Measurements from ENCODE around the gene CCNQ. TPM values are rescaled to one million over a fixed set of nuclear protein-coding genes. Genes with fewer than 3 reads are reported as not detected.

CCNQ gene
- total RNA-seq, 1 experiment from 2014 or later: 43.7 TPM

DNA sequence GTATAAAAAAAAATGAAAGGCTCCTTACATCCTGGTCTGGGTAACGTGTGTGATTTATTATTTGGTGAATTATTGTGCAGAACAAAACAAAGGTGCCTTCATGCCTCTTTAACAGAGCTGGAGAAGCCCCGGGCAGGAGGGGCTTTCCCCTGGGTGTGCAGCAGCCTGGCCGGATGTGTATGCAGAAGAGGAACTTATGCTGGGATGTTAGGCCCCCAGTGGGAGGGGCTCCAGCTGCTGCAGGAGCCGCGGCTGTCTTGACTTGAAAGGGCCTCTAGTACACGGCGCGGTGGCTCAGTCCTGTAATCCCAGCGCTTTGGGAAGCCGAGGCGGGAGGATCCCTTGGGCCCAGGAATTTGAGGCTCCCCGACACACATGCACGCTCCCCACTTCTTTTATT lies 16.0 kb downstream of the CCNQ start:
- in situ Hi-C loops (cut with HindIII; ENCODE audit: low sequenced_read_pairs): no loop called here
- no peak for DNase-seq (ENCODE audit: low spot score)

DNA sequence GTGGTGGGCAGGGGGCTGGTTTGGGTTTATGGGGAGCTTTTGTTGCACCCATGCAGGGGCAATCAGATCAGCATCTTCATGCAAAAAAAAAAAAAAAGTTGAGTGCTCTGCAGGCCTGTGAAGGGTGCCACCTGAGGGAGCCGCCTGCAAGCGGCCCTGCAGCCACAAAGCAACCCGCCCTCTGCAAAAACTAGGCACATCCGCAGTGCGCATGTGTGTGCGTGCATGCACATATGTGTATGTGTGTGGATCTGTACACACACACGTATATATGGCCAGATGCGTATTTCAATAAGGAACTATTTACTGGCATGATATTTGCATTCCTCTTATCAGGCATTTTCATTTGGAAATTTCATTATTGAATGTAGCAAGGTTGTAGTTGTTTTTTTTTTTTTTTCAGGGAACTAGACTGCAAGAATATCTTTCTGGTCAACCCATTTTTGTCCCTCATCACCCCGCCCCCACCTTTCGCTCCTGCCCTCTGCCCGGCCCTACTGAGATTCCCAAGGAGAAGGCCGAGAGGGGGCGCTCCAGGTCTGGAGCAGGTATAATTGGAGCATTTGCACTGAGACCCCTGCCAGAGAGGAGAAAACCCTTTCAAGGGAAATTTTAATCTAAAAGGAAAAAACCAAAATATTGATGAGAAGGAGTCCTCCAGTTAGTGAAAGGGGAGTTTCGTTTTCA lies 18.1 kb downstream of the CCNQ start:
- in situ Hi-C loops (cut with HindIII; ENCODE audit: low sequenced_read_pairs): no loop called here
- no peak for DNase-seq (ENCODE audit: low spot score)

- DNase-seq (ENCODE audit: low spot score): no peak
- in situ Hi-C loops (cut with HindIII; ENCODE audit: low sequenced_read_pairs): no loop called here
These were observed 20.1 kb downstream of the CCNQ start for GRCh38 chrX:153578889-153579288.

DNA sequence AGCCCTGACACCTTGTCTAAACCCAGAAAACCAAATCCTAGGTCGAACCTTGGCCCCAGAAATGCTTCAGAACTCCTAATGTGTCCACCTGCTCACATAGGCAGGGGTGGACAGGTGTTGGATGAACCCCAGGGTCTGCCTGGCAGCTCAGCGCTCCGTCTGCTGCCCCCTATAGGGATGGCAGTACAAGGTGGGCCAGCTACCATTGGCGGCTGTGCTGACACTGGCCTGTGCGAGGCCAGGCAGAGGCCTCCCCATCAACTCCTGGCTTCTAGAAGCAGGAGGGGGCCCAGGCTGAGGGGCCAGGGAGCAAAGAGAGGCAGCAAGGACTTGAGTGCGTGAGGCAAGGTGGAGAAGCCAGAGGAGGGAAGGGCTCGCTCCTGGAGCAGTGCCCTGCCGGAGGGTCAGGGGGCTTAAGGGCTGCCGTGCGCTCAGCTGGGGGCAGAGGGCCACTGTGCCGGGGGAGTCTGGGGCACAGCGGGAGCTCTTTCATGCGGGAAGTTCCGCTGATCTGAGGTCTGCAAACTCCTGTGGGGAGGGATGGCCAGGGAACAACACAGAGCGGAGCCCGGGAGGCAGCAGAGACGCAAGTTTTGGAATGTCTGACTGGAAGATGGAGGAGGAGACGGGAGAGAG lies 20.6 kb downstream of the CCNQ start:
- DNase-seq (ENCODE audit: low spot score): no peak
- in situ Hi-C loops (cut with HindIII; ENCODE audit: low sequenced_read_pairs): no loop called here

- in situ Hi-C loops (cut with HindIII; ENCODE audit: low sequenced_read_pairs): no loop called here
- DNase-seq (ENCODE audit: low spot score): no peak
These were observed 22.0 kb downstream of the CCNQ start for GRCh38 chrX:153576961-153577360.

- in situ Hi-C loops (cut with HindIII; ENCODE audit: low sequenced_read_pairs): no loop called here
- DNase-seq (ENCODE audit: low spot score): no peak
These were observed 22.6 kb downstream of the CCNQ start for GRCh38 chrX:153576239-153576870.

GRCh38 chrX:153573984-153574383 lies 25.0 kb downstream of the CCNQ start:
- in situ Hi-C loops (cut with HindIII; ENCODE audit: low sequenced_read_pairs): no loop called here
- DNase-seq (ENCODE audit: low spot score): no peak

- no peak for DNase-seq (ENCODE audit: low spot score)
- in situ Hi-C loops (cut with HindIII; ENCODE audit: low sequenced_read_pairs): no loop called here
These were observed 26.3 kb downstream of the CCNQ start for GRCh38 chrX:153572601-153573000.

GRCh38 chrX:153571534-153571908 lies 27.4 kb downstream of the CCNQ start:
- in situ Hi-C loops (cut with HindIII; ENCODE audit: low sequenced_read_pairs): no loop called here
- peak; percentile 60 for DNase-seq (ENCODE audit: low spot score)

DNA sequence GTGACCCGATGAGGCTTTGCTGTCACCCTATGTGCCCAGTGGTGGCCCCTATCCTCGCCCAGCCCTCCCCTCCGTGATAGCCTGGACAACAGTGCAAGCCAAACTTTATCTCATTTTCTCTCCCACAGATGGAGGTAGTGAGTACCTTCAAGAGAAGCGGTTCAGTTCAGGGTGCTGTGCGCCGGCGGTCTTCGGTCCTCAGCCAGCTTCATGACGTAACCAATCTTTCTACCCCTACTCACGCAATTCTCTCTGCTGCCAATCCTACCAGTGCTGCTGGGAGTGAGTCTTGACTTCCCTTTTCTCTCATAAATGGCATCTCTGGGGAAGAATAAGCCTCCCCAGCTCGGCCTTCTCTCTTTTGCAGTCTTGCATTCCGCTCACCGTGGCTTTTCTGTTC lies 29.5 kb downstream of the CCNQ start:
- in situ Hi-C loops (cut with HindIII; ENCODE audit: low sequenced_read_pairs): no loop called here
- DNase-seq (ENCODE audit: low spot score): no peak

DNA sequence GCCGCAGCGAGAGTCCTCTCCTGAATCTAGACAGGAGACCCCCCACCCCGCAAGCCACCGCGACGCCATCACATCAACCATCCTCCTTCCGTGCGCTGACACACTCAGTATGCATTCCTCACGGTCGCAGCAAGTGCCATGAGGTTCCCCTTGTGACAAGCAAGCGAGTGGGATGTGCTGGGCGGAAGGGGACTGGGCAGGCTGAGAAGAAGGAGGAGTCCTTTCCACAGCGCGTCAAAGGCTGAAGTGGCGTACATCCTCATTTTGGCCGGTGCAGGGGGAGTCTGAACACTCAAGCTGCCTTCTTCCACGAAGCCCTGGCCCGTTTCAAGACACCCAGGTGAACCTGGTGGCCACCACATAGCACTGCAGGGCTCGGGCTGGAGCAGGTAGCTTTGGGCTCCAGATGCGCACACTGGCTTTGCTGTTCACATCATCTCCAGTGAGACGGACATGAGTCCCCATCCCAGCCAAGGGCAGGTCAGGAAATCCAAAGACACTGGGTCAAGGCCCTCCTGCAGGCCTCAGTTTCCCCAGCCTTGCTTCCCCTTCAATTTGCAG lies 30.4 kb downstream of the CCNQ start:
- DNase-seq (ENCODE audit: low spot score): no peak
- in situ Hi-C loops (cut with HindIII; ENCODE audit: low sequenced_read_pairs): no loop called here

DNA sequence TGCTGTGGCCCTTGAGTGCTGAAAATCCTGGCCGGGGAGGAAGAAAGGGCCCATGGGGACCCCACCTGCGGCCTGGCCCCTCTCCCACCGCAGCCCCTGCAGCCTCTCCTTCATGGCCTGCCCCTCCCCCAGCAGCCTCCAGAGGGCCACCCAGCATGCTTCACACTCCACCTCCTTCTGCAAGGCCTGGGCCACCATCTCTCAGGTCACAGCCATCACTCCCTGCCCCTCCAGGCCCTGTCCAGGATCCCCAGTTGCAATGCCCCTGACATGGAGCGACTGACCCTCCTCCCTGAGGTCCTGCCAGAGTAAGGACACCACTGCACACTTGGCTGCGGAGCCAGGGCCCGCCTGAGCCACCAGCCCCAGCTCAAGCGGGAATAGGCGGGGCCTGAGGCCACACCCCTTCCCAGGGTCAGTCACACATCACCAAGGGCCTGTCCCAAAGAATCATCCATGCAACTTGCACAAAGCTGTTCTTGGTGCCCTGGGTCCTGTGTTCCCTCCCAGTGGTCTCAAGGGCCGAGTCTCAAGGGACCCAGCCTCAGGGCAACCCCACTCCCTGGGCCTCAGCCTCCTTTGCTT lies 32.9 kb downstream of the CCNQ start:
- in situ Hi-C loops (cut with HindIII; ENCODE audit: low sequenced_read_pairs): no loop called here
- DNase-seq (ENCODE audit: low spot score): no peak

DNA sequence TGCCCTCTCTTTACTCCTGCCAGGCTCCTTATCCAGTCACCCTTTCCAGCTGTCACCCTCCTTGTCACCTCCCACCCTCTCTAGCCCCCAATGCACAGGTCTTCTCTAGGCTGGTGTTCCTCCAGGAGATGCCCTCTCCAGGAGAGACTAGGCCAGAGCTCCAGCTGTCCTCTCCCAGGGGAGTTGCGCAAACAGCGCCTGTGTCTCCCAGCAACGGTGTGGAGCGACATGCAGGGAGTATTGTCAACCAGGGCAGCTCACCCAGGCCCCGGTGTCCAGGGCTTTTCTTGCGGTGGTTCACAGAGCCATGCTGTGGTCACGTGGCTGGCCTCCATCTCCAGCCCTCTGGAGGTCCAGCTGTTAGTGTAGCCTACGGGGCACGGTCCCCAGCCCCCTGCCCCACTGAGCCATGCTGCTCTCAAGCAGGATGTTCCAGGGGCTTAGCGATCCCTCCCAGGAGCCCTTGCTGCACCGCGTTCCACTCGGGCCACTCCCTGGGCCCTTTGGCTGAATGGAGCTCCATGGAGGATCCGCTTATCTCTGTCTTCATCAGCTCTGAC lies 34.8 kb downstream of the CCNQ start:
- in situ Hi-C loops (cut with HindIII; ENCODE audit: low sequenced_read_pairs): no loop called here
- no peak for DNase-seq (ENCODE audit: low spot score)

- in situ Hi-C loops (cut with HindIII; ENCODE audit: low sequenced_read_pairs): no loop called here
- DNase-seq (ENCODE audit: low spot score): no peak
These were observed 36.4 kb downstream of the CCNQ start for GRCh38 chrX:153562546-153562945.

DNA sequence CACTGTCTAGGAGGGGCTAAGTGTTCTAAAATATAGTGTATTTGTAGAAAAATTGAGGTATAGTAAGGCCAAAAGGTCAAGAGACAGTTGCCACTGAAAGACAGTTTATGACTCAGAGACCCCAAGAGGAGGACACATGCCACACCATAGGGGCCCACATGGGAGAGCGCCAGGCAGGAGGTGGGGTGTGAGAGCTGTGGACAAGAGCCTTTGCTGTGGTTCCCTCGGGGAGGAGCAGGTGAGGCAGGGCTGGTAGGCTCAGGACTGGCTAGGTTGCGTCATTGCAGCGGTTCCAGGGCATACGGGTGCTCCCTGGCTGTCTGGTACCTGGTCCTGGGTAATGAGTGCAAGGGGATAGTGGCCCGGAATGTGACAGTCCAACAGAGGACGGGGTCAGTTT lies 37.6 kb downstream of the CCNQ start:
- no peak for DNase-seq (ENCODE audit: low spot score)
- in situ Hi-C loops (cut with HindIII; ENCODE audit: low sequenced_read_pairs): no loop called here

DNA sequence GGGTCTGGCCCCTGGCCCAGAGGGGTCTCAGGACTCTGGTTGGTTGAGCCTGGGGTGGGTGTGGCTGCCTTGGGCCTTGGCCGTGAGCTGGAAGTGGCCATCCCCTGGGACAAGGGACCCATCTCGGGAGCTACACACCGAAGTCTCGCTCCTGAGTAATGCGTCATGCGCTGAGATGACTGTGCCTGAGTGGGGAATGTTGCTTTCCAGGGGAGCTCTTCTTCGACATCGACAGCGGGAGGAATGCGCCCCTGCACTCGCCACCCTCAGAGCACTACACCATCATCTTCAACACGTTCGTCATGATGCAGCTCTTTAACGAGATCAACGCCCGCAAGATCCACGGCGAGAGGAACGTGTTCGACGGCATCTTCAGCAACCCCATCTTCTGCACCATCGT lies 38.5 kb downstream of the CCNQ start:
- in situ Hi-C loops (cut with HindIII; ENCODE audit: low sequenced_read_pairs): no loop called here
- DNase-seq (ENCODE audit: low spot score): no peak

DNA sequence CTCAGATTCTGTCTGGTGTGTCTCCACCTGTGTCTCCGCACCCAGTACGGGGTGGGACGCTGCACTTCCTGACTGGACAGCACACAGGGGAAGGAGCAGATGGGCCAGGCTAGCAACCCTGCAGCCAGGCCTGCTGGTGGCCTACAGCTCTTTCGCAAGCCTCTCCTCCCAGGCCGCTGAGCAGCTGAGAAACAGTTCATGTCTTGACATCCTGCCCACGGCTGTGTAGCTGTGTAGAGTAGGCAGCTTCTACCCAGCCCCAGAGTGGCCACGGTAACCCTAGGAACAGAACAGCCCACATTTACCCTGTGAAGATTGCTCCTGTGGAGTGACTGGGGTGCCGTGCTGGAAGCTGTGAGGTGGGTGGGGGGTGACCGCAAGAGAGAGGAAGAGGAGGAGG lies 38.9 kb downstream of the CCNQ start:
- peak; percentile 48 for DNase-seq (ENCODE audit: low spot score)
- in situ Hi-C loops (cut with HindIII; ENCODE audit: low sequenced_read_pairs): no loop called here

- in situ Hi-C loops (cut with HindIII; ENCODE audit: low sequenced_read_pairs): no loop called here
These were observed 41.2 kb downstream of the CCNQ start for GRCh38 chrX:153557618-153558355.

GRCh38 chrX:153556767-153557166 lies 42.2 kb downstream of the CCNQ start:
- in situ Hi-C loops (cut with HindIII; ENCODE audit: low sequenced_read_pairs): no loop called here
- no peak for DNase-seq (ENCODE audit: low spot score)

More at GRCh38 chrX:153557618-153558355, 41.2 kb downstream of the CCNQ start:
- no peak for DNase-seq (ENCODE audit: low spot score)
